ENCODE data around the gene WDR6.

DNA sequence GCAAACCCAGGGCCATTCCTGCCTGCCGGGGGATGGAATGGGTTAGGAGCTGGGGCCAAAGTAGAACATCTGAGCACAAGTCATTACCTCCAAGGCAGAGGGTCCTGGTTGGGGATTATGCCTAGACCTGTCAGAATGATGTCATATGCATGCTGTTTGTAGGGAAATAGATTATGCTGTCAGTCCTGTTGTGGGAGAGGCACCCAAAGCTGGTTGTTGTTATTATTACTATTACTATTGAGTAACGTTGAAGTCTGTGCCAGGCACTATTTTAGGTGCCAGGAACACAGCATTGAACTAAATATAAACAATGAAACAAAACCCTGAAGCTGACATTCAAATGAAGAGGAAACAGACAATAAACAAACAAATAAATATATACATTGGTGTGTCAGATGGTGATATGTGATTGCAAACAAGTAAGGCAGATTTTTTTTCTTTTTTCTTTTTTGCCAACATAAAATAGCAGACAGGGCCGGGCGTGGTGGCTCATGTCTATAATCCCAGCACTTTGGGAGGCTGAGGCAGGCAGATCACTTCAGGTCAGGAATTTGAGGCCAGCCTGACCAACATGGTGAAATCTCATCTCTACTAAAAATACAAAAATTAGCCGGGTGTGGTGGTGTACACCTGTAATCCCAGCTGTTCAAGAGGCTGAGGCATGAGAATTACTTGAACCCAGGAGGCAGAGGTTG is 15.2 kb upstream of the WDR6 start:
- TF ChIP-seq, protein P1, sequence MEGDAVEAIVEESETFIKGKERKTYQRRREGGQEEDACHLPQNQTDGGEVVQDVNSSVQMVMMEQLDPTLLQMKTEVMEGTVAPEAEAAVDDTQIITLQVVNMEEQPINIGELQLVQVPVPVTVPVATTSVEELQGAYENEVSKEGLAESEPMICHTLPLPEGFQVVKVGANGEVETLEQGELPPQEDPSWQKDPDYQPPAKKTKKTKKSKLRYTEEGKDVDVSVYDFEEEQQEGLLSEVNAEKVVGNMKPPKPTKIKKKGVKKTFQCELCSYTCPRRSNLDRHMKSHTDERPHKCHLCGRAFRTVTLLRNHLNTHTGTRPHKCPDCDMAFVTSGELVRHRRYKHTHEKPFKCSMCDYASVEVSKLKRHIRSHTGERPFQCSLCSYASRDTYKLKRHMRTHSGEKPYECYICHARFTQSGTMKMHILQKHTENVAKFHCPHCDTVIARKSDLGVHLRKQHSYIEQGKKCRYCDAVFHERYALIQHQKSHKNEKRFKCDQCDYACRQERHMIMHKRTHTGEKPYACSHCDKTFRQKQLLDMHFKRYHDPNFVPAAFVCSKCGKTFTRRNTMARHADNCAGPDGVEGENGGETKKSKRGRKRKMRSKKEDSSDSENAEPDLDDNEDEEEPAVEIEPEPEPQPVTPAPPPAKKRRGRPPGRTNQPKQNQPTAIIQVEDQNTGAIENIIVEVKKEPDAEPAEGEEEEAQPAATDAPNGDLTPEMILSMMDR (IDR thresholded peaks at IDR 0.05; ENCODE audit: low read depth, low read length), result no peak
- no peak for TF ChIP-seq EZH2phosphoT487 (IDR thresholded peaks at IDR 0.05; ENCODE audit: low read depth)
